Activated CD4-positive, alpha-beta T cell treated with anti-CD3 and anti-CD28 coated beads, Interleukin-2, amount 50 U/mL, for 4 hours (primary cell): ENCODE data around the gene KLF2.
A peak's percentile ranks its signal among the peaks of the same experiment; 100 is the strongest.
"Not testable (repeated sequence)": the region's sequence is repeated elsewhere in the genome, so short reads cannot be mapped to it uniquely, and the experiment has no call there.

ENCODE experiments used
- DNase-seq, 2 experiments: peaks; one replicate each; pipeline ENCODE4 v3.0.0-alpha.2; 2020

Gene KLF2

GRCh38 chr19:16324384-16325160, at the start of gene KLF2:
KLF2 (plus strand) TSS chr19:16324826; CDS start chr19:16324924, 98 bp downstream.
- DNase-seq: peak; percentile 85 to 86

DNA sequence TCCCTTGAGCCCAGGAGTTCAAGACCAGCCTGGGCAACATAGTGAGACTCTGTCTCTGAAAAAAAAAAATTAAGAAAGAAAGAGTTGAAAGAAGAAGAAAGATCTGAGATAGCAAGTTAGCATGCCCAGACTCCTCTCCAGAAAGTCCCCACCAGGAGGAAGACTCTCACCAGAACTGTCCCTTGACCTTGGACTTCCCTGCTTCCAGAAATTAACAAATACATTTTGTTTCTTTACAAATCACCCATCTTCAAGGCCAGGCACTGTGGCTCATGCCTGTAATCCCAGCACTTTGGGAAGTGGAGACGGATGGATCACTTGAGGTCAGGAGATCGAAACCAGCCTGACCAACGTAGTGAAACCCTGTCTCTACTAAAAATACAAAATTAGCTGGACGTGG, 44.3 kb upstream of the KLF2 start:
- DNase-seq: no peak

- DNase-seq: no peak
Measured at GRCh38 chr19:16281743-16282142, 42.9 kb upstream of the KLF2 start.

DNA sequence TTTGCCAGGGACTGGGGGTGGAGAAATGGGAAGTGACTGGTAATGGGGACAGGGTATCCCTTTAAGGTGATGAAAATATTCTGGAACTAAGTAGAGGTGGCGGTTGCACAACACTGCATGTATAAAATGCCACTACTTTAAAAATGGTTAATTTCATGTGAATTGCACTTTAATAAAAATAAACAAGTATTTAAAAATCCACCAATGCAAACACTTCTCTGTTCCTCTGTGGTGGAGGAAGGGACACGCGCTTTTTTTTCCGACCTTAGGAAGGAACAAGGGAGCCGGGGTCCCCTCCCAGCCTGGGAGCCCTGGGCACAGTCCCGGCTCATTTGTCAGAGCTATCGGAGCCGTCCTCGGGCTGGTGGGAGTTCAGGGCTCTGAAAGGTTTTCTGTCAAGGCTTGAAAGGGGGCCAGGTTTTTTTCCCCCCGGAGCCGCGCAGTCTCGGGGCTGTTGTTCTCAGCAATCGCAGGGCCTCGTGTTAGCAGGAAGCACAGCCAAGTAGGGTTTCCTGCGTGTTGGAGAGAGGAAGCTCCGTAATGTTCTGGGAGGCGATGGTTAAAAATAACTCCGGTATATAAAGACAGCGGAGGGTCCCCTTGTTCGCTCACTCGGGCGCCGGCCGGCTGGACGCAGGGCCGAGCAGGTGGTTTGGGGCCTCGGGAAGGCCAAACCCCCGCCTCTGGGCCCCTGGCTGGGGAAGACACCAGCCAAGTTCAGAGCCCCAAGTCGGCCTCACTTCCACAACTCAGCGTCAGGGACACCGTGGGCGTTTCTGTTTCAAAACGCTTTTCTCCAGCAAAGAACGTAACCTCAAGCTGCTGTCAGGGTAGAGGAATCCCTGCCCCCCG, 41.2 kb upstream of the KLF2 start:
- peak; percentile 73 to 74 for DNase-seq

DNA sequence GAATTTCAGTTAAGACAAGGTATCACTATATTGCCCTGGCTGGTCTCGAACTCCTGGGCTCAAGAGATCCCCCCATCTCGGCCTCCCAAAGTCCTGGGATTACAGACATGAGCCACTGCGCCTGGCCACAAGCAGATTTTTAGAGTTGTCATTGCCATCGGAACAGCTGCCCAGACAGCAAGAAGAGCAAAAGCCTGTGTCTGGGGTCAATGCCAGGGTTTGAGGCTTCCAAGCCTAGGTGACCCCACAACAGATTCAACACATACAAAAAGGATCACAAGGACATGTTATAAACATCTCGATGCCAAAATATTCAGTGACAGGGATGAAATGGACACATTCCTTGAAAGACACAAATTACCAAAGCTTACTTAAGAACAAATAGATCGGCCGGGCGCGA, 40.1 kb upstream of the KLF2 start:
- DNase-seq: no peak

DNA sequence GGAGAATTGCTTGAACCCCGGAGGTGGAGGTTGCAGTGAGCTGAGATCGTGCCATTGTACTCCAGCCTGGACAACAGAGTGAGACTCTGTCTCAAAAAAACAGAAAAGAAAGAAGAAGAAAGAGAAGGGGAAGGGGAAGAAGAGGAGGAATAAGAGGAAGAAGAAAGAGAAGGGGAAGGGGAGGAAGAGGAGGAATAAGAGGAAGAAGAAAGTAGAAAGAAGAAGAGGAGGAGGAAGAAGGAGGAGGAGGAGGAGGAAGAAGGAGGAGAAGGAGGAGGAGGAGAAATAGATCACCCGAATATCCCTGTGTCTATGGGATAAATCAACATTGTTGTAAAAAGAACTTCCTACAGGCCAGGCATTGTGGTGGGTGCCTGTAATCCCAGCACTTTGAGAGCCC, 39.5 kb upstream of the KLF2 start:
- DNase-seq: not testable (repeated sequence)

DNA sequence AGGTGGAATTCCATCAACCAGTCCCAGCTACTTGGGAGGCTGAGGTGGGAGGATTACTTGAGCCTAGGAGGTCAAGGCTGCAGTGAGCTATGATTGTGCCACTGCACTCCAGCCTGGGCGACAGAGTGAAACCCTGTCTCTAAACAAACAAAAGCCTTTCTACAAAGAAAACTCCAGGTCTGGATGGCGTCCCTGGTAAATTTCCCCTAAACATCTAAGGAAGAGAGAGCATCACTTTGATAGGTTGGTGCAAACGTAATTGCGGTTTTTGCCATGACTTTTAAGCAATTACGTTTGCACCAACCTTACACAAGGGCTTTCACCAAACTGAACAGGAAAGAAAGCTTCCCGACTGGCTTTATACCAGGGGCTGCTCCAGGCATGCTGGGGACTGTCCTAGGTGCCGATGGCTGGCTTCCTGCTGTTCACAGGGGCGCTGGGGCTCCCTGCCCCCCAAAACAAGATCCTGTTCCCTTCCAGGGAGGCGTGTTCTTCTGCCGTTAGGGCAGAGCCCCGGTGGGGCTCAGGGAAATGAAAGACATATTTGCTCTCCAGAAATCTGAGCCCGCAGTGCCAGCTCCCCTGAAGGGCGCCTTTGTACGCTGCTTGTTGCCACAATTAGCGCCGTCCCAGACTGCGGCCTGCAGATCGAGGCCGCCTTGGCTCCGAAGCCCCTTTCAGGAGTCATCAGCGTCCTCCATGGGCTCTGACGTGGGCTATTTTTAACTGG, 38.7 kb upstream of the KLF2 start:
- no peak for DNase-seq

DNA sequence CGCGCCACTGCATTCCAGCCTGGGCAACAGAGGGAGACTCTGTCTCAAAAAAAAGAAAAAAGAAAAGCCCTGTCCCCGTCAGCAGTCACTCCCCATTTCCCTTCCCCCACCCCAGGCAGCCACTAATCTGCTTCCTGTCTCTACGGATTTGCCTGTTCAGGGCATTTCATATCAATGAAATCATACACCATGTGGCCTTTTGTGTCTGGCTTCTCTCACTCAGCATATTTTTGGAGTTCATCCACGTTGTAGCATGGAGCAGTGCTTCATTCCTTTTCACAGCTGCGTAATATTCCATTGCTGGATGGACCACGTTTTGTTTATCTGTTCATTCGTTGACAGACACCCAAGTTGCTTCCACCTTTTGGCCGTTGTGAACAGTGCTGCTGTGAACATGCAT, 36.1 kb upstream of the KLF2 start:
- DNase-seq: no peak

GRCh38 chr19:16289594-16289993, 35.0 kb upstream of the KLF2 start:
- no peak for DNase-seq

- DNase-seq: no peak
Measured at GRCh38 chr19:16290692-16291091, 33.9 kb upstream of the KLF2 start.

- no peak for DNase-seq
Measured at GRCh38 chr19:16293118-16294091, 31.2 kb upstream of the KLF2 start.

DNA sequence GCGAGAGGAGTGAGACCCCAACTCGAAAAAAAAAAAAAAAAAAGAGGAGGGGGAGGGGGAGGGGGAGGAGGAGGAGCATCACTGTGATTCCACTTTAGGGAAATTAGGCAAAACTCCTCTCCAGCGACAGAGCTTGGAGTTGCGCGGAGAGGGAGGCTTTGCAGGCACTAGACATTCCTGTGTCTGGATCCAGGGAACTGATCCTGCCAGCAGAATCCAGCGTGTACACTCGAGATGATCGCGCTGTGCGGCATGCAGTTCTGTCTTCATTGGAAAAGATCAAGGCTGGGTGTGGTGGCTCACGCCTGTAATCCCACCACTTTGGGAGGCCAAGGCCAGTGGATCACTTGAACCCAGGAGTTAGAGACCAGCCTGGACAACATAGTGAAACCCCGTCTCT, 29.6 kb upstream of the KLF2 start:
- no peak for DNase-seq

- no peak for DNase-seq
Measured at GRCh38 chr19:16296713-16297112, 27.9 kb upstream of the KLF2 start.

- no peak for DNase-seq
Measured at GRCh38 chr19:16297575-16298178, 26.9 kb upstream of the KLF2 start.

DNA sequence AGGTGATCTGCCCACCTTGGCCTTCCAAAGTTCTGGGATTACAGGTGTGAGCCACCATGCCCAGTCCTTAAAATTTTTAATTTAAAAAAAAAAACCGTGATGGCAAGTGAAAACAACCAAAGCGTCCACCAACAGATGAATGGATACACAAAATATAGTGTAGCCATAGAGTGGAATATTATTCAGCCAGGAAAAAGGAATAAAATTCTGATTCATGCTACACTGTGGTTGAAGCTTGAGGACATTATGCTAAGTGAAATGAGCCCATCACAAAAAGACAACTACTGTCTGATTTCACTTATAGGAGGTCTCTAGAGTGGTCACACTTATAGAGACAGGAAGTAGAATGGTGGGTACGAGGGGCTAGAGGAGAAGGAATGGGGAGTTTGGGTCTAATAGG, 26.3 kb upstream of the KLF2 start:
- no peak for DNase-seq

DNA sequence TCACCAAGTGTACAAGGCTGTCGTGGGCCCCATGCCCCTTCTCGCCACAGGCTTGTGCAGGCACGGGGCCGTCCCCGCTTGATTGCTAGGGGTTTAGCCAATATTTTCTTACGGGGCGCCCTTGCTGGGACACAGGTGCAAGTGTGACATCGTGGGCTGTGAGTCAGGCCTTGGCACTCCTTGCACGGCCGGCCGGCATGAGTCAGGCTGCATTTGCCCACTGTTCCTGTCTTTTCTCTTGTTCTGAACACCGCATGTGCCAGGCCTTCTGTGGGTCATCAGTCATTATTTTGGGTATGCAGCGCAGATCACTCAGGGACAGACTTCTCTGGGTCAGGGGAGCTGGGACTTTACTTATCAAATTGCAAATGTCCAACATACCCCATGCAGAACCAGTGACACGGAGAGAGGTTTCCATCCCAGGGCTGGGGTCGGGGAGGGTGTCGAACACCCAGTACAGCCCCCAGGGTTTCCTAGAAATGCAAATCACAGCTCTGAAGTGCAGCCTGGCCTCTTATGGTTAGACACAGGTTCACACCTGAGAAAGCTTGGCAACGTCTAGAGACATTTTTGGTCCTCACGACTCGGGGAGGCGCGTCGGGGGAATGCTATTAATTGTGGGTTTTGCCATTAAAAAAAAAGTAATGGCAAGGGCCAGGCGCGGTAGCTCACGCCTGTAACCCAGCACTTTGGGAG, 22.5 kb upstream of the KLF2 start:
- DNase-seq: no peak

DNA sequence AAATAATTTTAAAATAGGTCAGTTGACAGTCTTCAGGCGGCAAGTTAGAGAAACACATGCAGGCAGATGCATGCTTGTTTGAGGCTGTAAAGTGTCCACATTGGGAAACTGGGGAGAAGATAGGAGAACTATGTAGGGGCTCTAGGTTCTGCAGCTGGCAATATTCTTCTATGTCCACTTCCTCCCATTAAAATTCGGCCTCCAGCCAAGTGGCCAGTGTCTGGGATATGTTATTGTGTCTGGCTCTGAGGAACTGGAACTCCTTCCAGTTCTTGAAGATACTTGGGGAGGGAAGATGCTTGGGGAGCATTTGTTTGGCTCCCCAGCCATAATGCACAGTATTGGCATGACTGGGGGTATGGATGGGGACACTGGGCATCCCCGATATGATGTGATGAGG, 20.9 kb upstream of the KLF2 start:
- DNase-seq: no peak

DNA sequence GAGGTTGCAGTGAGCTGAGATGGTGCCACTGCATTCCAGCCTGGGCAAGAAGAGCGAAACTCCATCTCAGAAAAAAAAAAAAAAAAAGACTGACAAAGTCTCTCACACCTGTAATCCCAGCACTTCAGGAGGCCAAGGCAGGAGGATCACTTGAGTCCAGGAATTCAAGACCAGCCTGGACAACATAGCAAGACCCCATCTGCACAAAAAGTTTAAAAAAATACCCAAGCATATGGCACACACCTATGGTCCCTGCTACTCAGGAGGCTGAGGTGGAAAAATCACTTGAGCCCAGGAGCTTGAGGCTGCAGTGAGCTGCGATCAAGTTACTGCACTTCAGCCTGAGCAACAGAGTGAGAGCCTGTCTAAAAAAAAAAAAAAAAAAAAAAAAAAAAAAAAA, 20.1 kb upstream of the KLF2 start:
- DNase-seq: not testable (repeated sequence)

- not testable (repeated sequence) for DNase-seq
Measured at GRCh38 chr19:16305060-16305459, 19.6 kb upstream of the KLF2 start.

DNA sequence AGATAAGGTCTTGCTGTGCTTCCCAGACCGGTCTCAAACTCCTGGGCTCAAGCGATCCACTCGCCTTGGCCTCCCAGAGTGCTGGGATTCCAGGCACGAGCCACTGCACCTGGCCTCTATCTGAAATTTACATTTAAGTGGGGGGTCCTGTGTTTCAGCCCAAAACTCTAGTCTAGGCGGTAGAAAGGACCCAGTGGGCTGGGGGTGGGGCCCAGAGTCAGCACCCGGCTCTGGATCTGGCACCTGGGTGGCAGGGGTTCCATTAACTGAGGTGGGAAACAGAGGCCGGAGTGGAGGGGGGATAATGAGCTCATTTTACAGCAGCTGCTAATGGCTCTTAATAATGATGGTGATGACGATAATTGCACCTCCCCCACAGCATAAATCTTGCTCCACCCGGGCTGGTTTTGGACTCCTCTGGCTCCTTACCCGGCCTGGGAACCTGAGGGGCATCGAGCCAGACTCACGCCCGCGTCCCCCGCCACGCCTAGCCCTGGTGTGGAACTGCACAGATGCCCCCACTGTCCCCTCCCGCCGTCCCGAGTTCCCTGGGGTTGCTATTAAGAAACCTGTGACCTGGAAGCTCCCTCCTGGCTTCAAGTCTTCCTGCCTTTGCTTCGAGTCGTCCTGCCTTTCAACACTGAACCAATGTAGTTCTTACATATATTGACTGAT, 17.8 kb upstream of the KLF2 start:
- no peak for DNase-seq

GRCh38 chr19:16308081-16308480, 16.5 kb upstream of the KLF2 start:
- no peak for DNase-seq
